DMS153 treated with DMSO at 0.1 percent for 48 hours (cell line): Measurements from ENCODE around the gene COL4A3.
A peak's percentile ranks its signal among the peaks of the same experiment; 100 is the strongest.

ENCODE experiments used
- DNase-seq: peaks from one replicate; lab custom pipeline; 2025; ENCODE audit not compliant: unreplicated experiment; lab: John Stamatoyannopoulos, UW

The COL4A3 gene

DNA sequence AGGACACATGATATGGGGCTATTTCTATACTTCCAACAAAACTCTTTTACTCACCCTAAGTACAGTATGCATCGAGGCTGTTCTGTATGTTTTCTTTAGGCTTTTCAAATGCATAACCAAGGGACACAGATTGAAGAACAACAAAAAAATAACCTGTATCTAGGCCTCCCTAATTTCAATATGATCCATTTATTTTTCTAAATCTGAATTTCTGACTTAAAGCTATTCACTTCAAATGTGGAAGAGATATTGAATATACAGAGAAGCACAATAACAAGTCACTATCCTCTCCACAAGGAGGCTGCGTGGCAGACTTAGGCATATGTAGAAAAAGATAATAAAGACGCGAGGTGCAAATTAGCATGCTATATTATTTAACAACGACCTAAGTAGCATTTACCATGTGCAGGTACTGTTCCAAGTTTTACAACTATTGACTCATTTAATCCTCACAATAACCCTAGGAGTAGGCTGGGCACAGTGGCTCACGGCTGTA is 121.4 kb downstream of the COL4A3 start:
- DNase-seq, result no peak

DNA sequence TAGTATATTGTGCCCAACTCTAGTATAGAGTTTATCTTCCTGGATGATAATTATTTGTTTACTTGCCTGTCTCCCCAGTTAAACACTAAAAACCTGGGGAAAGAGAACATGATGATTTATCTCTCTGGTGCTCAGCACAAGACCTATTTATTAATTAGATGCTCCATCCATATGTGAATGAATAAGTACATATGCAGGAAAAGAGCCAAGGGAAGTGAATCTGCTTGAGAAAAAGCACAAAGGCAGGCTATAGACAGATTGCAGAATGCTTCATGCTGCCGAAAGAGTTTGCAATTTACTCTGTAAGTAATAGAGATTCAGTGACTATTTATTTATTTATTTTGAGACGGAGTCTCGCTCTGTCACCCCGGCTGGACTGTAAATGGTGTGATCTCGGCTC is 123.3 kb downstream of the COL4A3 start:
- DNase-seq, result no peak

DNA sequence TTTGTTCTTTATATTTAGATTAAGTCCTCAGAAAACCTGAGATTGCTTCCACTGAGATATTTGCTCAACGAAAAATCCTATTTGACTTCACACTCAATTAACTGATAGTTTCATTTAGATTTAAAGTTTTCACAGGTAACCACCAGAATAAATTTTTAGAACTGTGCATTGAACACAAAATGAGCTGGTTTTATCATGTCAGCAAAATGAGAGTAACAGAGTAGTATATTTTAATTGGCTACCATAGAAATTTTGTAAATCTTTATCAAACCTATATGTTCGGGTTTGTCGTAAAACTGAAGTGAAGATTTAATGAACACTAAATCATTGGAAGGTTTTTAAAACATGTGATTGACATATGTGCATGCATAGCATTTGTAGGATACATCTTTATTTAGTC is 127.9 kb downstream of the COL4A3 start:
- DNase-seq, result no peak

GRCh38 chr2:227293531-227293930 is 129.1 kb downstream of the COL4A3 start:
- no peak for DNase-seq

- DNase-seq, result no peak
Observed at GRCh38 chr2:227295806-227296205, 131.4 kb downstream of the COL4A3 start.

GRCh38 chr2:227296671-227297405 is 132.4 kb downstream of the COL4A3 start:
- no peak for DNase-seq

DNA sequence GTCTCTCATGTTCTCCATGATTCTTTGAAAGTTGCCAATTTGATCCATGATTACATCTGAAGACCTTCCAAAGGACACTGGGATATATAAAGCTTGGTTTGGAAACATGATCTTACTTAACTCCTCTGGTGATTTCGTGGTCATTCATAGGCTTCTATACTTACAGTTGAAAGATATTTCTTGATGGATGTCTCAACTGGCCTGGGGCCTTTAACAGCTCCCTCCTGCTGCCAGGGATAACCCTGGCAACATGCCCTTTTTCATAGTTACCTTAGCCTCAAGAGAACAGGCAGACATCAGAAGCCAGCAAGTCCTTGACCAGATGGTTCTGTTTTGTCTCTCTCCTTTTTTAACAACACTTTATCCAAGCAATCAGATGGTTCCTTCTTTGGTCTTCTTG is 137.1 kb downstream of the COL4A3 start:
- no peak for DNase-seq

- DNase-seq, result no peak
Observed at GRCh38 chr2:227308784-227309183, 144.4 kb downstream of the COL4A3 start.

- no peak for DNase-seq
Observed at GRCh38 chr2:227310756-227311110, 146.3 kb downstream of the COL4A3 start.

DNA sequence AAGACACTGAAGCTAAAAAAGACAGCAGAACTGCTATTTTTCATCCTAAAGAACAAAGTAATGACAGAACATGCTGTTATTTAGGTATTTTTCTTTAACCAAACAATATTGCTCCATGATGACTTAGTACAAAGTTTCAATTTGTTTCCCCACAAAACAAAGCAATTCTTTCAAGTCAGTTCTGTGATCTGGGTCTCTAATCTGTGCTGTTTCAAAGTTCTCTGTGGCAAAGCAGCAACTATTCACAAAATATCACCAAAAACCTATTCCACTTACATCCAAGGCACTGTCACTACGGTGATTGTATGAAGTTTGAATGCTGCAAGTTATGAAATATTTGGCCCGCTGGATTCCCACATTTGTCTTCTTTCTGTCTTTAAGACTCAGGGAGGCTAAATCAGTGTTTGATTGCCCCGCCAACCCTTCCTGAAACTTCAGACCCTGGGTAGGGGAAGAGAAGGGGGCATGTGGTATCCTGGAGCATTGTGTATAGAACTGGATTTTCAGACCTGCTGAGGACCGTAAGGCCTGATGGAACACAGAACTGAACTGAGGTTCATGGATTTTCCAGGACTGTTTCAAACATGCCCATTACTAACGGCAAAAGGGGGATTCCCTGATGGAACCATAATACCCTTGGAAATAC is 147.6 kb downstream of the COL4A3 start:
- no peak for DNase-seq

GRCh38 chr2:227312579-227312978 is 148.2 kb downstream of the COL4A3 start:
- DNase-seq, result no peak

DNA sequence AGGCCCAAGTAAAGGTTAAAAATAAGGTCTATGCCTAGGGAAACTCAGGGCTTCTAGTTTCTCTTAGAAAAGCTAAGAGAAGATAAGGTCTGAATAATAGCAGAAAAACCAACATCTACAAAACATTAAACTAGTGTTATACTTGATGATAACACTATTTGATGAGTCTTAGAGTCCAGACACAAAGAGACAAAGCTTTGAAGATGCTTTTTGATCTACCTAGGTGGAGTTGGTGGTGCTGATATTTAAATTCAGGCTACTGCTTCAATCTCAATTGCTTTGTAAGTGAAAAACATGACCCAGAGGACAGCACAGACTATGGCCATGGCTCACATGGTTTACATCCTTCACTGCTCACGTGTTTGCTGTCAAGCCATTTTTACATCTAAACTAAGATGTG is 148.9 kb downstream of the COL4A3 start:
- no peak for DNase-seq

- no peak for DNase-seq
Observed at GRCh38 chr2:227317834-227318233, 153.4 kb downstream of the COL4A3 start.

GRCh38 chr2:227320305-227321094 is 156.1 kb downstream of the COL4A3 start:
- no peak for DNase-seq

DNA sequence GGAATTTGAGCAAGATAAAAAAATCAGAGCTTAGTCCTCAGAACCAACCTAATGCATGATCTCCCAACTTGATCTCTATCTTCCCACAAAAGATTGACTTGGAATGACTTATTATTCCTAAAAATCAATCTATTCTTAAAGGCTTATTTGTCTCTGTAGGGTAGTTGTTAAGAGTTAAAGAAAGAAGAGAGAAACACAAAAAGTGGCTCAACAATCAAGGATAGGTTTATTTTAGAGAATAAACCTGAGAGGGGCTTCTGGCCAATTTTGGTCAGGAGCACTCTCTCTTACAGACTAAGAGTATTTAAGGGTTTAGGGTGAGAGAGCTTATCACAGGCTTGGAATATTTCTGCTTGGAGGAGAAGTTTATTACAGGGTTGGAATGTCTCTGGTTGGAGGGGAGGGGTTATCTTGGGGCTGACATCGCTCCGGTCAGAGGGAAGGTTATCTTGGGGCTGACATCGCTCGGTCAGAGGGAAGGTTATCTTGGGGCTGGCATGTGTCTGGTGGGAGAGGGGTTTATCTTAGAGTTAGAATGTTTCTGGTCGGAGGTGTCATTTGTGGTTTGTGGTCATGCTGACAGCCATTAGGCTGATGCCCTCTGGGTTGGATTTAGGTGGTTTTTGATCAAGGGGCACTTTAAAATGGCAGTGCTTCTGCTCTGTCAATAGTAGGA is 158.2 kb downstream of the COL4A3 start:
- DNase-seq, result no peak

- no peak for DNase-seq
Observed at GRCh38 chr2:227323818-227324217, 159.4 kb downstream of the COL4A3 start.

DNA sequence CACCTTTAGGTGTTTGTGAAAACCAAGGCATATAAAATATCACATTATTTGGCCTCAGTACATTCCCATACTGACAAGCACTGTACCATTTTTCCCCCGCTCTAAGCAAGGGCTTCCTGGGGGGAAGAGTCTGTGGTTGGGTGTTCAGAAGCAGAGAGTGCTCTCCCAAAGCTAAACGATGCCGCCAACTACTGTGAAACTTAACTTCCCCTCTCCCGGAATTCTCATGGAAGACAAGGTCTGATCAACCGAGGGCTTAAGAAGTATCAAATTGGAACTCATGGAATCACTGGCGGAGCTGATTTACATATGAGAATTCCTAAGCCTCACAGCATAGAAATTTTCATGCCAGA is 160.2 kb downstream of the COL4A3 start:
- DNase-seq, result peak; percentile 31

GRCh38 chr2:227324995-227325838 is 160.8 kb downstream of the COL4A3 start, which contains the start of gene MFF:
TSS of gene MFF (plus strand) at chr2:227325251. CDS start at chr2:227330666, 5,415 bp downstream.
- peak; percentile 71 for DNase-seq

DNA sequence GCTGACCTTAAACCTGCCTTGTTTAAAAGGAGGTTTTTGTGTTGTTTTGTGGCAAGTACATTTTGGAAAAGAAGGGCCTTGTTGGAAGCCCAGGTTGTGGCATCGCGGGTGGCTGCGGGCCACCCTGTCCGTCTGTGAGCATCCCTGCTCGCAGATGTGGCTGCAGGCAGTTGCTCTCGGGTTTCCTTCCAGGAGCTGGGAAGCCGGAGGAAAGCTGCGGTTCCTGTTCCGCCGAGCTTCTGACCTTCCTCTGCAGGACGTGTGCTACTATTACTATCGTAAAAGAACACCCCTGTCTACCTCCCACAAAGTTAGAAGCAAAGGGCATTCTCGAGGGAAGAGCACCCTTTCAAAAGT is 161.4 kb downstream of the COL4A3 start:
- DNase-seq, result no peak

- DNase-seq, result no peak
Observed at GRCh38 chr2:227326783-227327182, 162.4 kb downstream of the COL4A3 start.

- DNase-seq, result no peak
Observed at GRCh38 chr2:227335713-227336112, 171.3 kb downstream of the COL4A3 start.
